Measurements from ENCODE around the gene HGD.
"Not testable (repeated sequence)": the region's sequence is repeated elsewhere in the genome, so short reads cannot be mapped to it uniquely, and the experiment has no call there.

The HGD gene

GRCh38 chr3:120678331-120678947 is 3.6 kb downstream of the HGD start:
- DNase-seq: peak; percentile 27

DNA sequence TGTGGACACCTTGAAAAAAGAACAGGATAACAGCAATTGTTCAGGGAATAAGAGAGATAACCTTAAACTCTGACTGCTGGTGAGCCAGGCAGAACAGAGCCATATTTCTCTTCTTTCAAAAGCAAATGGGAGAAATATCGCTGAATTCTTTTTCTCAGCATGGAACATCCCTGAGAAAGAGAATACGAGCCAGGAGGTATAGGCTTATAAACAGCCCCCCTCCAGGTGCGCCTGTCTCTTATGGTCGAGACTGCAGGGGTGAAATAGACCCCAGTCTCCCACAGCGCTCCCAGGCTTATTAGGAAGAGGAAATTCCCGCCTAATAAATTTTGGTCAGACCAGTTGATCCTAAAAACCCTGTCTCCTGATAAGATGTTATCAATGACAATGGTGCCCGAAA is 4.8 kb downstream of the HGD start:
- not testable (repeated sequence) for DNase-seq

DNA sequence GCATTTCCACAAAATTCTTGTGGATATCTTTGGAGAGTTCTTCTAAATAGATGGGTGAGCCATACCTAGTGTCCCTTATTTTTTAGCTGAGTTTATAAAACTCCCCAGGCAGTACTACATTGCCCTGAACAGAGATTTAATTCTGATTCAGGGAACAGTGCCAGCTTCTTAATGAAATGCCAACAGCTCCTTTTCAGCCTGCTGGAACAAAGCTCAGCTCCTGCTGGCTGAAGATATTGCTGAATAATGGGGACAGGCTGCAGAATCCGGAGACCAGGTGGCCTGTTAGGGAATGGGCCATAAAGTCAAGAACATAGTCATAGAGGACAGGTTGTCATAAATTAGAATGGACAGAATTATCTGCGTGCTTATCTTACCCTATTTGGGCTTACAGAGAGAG is 8.9 kb downstream of the HGD start:
- DNase-seq: no peak

DNA sequence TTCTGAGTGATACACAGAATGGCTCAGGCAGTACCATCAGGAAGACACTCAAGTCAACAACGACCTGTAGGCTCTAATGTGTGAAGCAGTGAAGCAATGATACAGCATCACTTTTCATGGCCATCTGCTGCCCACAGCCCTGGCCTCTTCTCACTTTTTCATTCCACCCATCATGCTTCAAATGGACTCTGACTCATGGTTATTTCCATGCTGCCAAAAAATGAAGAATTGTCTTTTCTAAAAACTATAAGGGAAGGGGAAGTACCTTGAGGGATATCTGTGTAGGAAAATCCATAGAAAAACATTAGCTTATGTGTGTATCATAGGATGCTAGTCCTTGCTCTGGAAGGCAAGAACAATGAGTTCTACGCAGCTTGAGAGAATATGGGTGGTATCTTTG is 11.5 kb downstream of the HGD start:
- no peak for DNase-seq

DNA sequence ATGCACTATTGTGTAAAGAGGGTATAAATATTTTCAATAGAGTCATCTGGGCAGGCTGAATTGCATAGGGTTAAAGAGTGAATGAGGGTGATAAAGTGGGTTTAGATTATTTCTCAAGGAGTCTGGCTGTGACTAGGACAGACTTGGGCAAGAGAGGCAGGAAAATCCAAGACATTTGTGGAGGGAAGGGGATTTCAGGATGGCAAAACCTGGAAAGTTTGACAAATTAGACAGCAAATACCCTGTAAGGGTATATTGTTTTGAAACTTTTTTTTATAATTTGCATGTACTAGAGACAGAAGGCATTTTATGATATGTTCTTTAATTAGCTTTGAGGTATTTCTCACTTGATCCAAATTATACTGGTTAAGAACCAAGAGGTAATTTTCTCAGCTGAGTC is 17.1 kb downstream of the HGD start:
- DNase-seq: no peak

- DNase-seq: no peak
Measured at GRCh38 chr3:120661945-120662344, 20.1 kb downstream of the HGD start.

GRCh38 chr3:120661106-120661905 is 20.7 kb downstream of the HGD start:
- no peak for DNase-seq

- DNase-seq: no peak
Measured at GRCh38 chr3:120659834-120660233, 22.2 kb downstream of the HGD start.

DNA sequence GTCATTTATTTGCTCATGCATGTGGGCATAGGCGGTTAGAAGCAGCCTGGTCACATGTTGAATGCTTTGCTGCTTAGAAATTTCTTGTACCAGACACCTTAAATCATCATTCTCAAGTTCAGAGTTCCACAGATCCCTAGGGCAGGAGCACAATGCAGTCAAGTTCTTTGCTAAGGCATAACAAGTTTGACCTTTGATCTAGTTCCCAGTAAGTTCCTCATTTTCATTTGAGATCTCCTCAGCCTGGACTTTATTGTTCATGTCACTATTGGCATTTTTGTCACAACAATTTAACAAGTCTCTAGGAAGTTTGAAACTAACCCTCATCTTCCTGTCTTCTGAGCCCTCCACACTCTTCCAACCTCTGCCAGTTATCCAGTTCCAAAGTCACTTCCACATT is 22.8 kb downstream of the HGD start:
- DNase-seq: no peak

DNA sequence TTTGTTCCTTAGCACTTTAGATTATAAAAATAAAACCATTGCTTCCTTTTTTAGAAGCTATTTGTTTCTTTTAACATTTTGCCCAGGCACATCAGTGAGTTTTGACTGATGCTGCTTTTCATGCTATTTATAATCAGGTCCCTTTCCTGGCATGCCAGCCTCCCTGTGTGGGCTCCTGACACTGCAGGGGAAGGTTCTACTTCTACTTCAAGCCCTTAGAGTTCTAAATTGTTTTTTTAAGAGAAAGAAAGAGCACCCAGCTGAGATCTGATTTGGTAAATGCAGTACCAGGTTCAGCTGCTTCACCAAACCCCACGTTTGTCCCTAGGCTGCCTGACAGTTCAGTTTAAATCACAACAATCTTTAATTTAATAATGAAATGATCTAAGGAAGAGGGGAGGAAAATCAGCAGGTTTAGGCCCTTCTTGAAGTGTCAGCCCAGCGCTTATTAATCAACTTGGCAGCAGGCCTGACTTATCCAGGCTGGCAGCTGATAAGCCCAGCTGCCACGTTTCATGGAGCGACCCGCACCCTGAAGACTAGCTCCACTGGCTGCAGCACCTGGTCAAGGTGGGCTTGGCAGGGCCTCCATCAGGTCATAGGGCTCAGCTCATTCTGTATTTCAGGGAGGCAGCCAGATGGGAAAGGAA is 29.0 kb downstream of the HGD start:
- no peak for DNase-seq

DNA sequence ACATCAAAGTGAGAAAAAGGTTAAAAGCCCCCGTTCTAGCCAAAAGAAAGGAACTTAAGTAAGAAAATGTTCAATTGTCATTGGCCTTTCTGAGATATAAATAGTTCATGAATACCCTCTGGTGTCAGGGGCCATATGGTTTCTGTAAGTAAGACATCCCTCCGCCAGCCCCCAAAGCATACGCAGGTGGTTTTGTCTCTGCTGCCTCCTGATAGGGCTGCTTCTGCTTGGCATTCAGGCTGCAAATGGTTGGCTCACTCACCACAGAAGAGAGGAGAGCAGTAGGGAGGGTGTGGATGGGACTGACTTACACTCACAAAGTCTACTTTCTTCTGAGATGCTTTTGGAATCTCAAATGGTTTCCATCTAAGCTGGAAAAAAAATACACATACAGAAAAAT is 29.8 kb downstream of the HGD start:
- DNase-seq: no peak

DNA sequence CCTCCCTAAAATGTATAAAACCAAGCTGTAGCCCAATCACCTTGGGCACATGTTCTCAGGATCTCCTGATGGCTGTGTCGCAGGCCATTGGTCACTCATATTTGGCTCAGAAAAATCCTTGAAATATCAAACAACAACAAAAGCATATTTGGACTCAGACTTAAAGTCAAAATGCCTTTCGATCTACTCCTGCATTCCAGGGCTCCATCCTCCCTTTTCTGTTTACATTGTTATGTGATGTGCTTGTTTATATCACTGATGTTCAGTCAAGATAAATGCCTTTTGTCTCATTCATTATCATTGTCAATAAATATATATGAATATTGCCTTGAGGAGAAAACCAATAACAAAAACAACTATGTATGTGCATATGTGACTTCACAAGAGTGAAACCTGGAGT is 31.7 kb downstream of the HGD start:
- no peak for DNase-seq

- no peak for DNase-seq
Measured at GRCh38 chr3:120649830-120650233, 32.2 kb downstream of the HGD start.

- DNase-seq: no peak
Measured at GRCh38 chr3:120648290-120648689, 33.7 kb downstream of the HGD start.

- no peak for DNase-seq
Measured at GRCh38 chr3:120646771-120647432, 35.1 kb downstream of the HGD start.

DNA sequence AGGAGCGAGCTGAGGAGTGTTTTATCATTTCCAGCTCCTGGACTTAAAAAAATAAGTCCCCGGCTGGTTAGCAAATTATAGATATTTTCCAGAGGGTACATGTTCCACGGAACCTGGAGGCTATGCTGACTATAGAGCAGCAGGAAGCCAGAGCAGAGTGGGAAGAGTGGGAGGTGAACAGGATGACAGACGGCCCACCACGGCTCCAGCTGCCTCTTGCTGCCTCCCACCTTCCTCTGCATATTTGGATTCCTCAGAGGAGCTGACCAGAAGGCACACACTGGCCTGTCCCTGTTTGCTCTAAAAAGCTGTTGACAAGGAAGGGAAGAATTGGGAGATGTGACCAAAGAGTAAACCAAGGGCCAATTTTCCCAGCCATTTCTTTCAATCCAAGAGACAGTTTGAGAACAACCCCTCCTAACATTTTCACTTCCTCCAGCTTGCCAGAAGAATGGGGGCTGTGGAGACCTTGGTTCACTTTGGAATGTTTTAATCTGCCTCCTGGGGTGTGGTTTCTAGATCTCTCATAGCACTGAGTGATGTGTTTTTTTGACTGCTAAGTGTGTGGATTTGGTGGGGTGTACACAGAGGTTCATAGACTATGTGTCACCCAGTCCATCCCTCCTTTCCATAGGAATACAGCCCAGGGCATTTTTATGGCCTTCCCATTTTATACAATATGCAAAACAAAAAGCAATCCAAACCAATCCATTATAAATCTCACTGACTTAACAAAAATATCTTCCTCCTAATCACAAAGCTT is 36.8 kb downstream of the HGD start:
- no peak for DNase-seq

DNA sequence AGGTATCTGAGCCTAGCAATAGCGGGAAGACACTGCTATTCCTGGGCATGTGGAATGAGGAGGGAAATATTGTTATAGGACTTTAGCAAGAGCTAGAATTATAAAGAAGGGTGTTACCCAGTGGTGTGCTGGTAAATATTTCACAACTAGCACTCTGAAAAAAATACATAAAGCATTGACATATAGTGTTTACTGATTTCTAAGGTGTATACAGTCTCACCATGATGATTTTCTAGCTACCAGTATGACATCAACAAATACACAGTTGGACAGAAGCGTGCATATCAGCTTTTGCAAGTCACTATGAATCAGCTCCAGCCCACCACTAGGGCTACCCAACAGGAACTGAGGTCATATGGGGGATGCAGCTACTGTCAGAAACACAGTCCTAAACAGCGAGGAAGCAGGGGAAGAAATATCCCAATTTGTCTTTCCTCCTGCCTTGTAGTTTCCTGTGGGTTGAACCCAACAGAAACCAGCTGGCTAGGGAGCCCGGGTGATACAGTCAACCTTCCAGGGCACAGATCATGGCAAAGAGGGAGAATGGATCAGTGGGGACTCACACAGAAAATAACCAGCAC is 39.6 kb downstream of the HGD start:
- DNase-seq: no peak

DNA sequence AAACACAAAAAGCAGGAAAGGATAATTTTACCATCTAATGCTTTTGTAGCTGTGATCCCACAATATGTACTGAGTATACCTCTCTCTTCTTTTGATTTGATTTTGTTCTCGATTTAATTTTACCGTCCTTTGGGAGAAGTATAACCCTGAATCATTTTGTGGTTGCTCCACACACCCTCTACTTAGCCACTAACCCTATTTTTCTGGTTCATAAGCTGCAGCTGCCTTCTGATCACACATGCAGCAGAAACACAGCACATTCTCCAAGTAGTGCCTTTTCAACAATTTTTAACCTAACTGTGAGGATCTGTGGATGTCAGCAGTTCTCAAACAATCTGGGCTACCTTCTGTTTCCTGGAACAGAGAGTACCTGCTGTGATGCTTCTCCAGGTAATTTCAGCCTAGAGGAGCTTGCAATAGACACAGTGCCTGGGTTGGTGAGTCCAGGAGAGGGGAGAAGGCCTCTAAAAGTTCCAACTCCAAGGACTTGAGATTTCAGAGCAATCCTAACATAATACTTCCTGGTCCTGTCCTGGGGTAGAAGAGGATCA is 40.3 kb downstream of the HGD start:
- no peak for DNase-seq

- DNase-seq: no peak
Measured at GRCh38 chr3:120640231-120640630, 41.8 kb downstream of the HGD start.

DNA sequence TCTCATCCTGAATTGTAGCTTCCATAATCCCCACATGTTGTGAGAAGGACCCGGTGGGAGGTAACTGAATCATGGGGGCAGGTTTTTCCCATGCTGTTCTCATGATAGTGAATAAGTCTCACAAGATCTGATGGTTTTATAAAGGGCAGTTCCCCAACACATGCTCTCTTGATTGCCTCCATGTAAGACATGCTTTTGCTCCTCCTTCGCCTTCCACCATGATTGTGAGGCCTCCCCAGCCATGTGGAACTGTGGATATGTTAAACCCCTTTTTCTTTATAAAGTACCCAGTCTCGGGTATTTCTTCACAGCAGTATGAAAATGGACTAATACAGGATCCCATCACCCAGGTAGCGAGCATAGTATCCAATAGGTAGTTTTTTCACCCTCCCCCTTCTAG is 43.2 kb downstream of the HGD start:
- not testable (repeated sequence) for DNase-seq

GRCh38 chr3:120637851-120638559 is 44.0 kb downstream of the HGD start:
- no peak for DNase-seq

Measured in amniotic stem cell (primary cell).